A549 (cell line): Measurements from ENCODE around the gene HLA-DPA1.

Experiments
- CHD2 ChIP-seq: fragments of 150-350 bp; IDR thresholded peaks from 2 replicates; pipeline ENCODE4 v1.6.1; 2014; ENCODE audit warnings: low read length; ENCODE audit not compliant: partially characterized antibody
- EP300 ChIP-seq, 2 experiments: fragments of >200 bp; sonication (Bioruptor Twin); formaldehyde crosslinking; IDR thresholded peaks; 2 replicates in 1 of 2; 3 replicates in 1 of 2; pipeline ENCODE4 v1.6.1; 2016 to 2017
- HOXB5 ChIP-seq: fragments of 250-450 bp; sonication (Bioruptor Pico); IDR thresholded peaks from 2 replicates; pipeline ENCODE4 v1.5.0; 2020; ENCODE audit warnings: mild to moderate bottlenecking, moderate library complexity
- MAX ChIP-seq: IDR thresholded peaks from 2 replicates; pipeline ENCODE4 v1.6.1; 2012
- PHF8 ChIP-seq: fragments of 200-600 bp; sonication (generic); IDR thresholded peaks from 2 replicates; pipeline ENCODE4 v1.6.1; 2016; ENCODE audit warnings: low read depth, mild to moderate bottlenecking, antibody characterized with exemption, moderate library complexity, borderline replicate concordance
- POLR2AphosphoS2 ChIP-seq: conservative IDR thresholded peaks from 2 replicates; pipeline ENCODE4 v1.6.1; 2012; ENCODE audit warnings: low read length, improper control_type of control experiment, inconsistent platforms
- RNF2 ChIP-seq: fragments of 200-600 bp; sonication (generic); IDR thresholded peaks from 2 replicates; pipeline ENCODE4 v1.6.1; 2016; ENCODE audit warnings: low read depth, mild to moderate bottlenecking, antibody characterized with exemption, moderate library complexity, borderline replicate concordance
- TFCP2L1 ChIP-seq: fragments of 250-450 bp; sonication (Bioruptor Pico); IDR thresholded peaks from 2 replicates; pipeline ENCODE4 v1.5.0; 2021; ENCODE audit warnings: mild to moderate bottlenecking
- TF ChIP-seq, protein P1 (sequence below): fragments of >200 bp; sonication (Bioruptor Twin); formaldehyde crosslinking; IDR thresholded peaks from 3 replicates; pipeline ENCODE4 v1.5.1; 2016

DNA sequence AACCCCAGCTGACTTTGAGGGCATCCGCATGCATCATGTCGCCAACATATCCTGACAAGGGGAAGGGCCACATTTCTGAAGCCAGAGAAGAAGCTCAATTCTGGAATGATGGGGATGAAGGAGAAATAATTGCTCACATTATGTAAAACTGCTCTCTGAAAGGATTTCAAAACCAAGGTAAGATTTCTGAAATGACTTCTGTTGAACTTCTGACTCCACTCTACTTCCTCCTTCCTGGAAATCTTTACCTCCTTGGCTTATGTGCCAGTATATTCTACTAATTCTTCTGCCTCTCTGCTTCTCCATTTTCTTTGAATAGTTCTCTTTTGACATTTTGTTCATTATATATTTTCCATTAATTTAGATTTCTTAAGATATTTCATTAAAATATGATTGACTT lies 34.2 kb upstream of the HLA-DPA1 start:
- TF ChIP-seq, protein P1, sequence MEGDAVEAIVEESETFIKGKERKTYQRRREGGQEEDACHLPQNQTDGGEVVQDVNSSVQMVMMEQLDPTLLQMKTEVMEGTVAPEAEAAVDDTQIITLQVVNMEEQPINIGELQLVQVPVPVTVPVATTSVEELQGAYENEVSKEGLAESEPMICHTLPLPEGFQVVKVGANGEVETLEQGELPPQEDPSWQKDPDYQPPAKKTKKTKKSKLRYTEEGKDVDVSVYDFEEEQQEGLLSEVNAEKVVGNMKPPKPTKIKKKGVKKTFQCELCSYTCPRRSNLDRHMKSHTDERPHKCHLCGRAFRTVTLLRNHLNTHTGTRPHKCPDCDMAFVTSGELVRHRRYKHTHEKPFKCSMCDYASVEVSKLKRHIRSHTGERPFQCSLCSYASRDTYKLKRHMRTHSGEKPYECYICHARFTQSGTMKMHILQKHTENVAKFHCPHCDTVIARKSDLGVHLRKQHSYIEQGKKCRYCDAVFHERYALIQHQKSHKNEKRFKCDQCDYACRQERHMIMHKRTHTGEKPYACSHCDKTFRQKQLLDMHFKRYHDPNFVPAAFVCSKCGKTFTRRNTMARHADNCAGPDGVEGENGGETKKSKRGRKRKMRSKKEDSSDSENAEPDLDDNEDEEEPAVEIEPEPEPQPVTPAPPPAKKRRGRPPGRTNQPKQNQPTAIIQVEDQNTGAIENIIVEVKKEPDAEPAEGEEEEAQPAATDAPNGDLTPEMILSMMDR, result no peak
- no peak for TF ChIP-seq POLR2AphosphoS2
- no peak for TF ChIP-seq CHD2
- TF ChIP-seq EP300 (IDR thresholded peaks at IDR 0.05), result no peak
- TF ChIP-seq RNF2, result no peak
- TF ChIP-seq TFCP2L1 (CRISPR knock-in tag), result no peak
- no peak for TF ChIP-seq MAX
- no peak for TF ChIP-seq HOXB5
- TF ChIP-seq PHF8, result no peak
